Measurements from ENCODE around the gene SIX3. TPM values are rescaled to one million over a fixed set of nuclear protein-coding genes. Genes with fewer than 3 reads are reported as not detected.

The SIX3 gene
- total RNA-seq, 1 experiment from 2014 or later, result 13.2 TPM

DNA sequence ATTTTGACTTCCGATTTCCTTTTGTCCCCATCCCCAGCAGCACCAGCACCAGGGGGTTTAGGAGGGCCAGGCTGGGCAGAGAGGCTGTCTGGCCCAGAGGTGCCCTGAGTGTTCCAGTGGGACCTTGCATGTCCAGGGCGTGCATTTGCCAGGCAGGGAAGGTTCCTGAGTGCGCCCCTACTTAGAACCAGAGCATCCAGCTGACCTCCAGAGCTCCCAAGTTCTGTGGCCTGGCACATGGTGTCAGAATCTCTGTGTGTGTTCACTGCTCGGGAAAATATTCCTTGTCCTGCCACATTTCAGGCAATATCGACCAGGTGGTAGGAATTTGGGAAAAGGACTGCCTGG, 5.5 kb downstream of the SIX3 start:
- no peak for ATAC-seq
- CTCF ChIA-PET, result interaction anchor here (1.0 kb wide), 1 partner anchor 9 kb away, joined by 4 read pairs; no protein-coding TSS in a partner anchor
- peaks cover 5% of the 10 kb centered on the region for H3K36me3 Mint-ChIP-seq
- H3K27ac Mint-ChIP-seq, result no peak overlapping the region
- H3K4me3 Mint-ChIP-seq, result no peak overlapping the region
- DNase-seq (ENCODE audit: low spot score), result no peak
- POLR2A ChIA-PET, result interaction anchor here (0.5 kb wide), 1 partner anchor 153 kb away, joined by 8 read pairs; no protein-coding TSS in a partner anchor
- TF ChIP-seq, protein P1, sequence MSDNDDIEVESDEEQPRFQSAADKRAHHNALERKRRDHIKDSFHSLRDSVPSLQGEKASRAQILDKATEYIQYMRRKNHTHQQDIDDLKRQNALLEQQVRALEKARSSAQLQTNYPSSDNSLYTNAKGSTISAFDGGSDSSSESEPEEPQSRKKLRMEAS (CRISPR knock-in tag; IDR thresholded peaks at IDR 0.05), result no peak
- TF ChIP-seq ETV6 (CRISPR knock-in tag; IDR thresholded peaks at IDR 0.05), result no peak
- H3K27me3 Mint-ChIP-seq (ENCODE audit: low read depth), result peaks cover 100% of the 10 kb centered on the region
- H3K9me3 Mint-ChIP-seq, result no peaks in the 10 kb centered on the region
- H3K4me1 Mint-ChIP-seq, result peaks cover 73% of the 10 kb centered on the region

DNA sequence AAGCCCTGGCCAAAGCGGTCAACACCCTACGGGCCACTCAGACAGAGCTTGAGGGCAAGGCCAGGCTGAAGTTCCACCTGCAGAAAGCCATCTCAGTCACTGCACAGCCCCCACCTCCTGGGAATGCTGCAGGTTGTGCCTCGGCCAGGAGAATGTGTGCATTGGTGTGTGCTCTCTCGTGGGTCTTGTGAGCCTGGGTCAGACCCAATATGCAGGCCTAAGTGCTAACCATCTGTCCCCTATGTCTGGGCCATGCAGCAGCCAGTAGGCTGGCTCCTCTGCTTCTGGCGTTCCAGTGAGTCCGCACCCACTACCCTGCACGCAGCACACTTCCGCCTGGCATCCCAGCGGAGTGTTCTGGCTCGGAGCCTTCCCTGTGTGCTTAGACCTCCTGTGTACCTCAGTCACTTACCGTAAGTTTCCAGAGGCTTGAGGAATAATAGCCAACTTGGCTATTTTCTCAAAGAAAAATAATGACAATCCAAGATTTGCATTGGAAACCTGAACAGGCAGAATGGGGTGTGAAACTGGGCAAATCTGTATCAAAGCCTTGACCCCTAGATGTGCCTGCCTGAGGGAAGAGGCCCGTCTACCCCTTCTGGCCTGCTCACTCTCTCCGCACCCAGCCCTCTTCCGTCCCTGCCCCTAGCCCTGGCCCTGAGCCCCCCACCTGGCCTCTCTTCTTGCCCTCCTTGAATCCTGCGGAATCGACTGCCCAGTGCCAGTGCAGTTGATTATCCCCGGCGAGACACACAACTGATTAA, 7.2 kb downstream of the SIX3 start:
- CTCF ChIA-PET, result interaction anchor here (1.1 to 1.5 kb wide), 3 partner anchors 13 to 469 kb away, joined by 3 to 6 read pairs (median 4); no protein-coding TSS in a partner anchor

DNA sequence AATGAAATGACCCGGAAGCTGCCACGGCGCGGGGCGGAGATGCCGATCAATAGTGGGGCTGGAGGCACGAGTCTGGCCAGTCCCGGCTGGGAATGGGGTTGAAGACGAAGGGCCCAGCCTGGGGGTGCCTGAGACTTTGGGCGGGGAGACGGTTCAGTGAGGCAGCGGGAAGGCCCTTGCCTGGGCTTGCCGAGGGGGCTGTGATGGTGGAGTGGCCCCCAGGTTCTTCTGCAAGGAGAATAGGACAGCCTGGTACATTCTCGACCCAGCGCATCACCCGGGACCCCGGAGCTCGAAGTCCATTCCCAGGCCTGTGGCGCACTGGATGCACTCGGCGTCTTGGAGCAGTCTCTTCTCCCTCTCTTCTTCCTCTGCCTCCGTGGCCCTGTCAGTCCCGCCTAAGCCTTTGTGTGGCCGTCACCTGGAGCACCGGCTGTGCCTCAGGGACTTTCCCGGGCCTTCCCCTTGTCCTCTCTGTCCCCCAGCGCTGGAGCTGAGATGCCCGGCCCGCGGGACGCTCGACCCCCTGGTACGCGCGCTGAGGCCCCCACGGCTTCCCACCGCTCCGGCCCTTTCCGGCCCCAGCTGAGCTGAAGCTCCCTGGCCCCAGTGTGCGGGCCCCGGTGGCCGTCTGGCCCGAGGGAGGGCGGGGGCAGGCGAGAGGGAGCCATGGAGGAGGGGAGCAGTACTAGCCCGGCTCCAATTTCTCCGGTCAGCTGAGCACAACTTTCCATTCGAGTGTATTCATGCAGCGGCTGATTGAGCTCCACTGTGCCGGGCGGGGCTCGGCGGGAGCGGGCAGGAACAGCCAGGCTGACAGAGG, 8.0 kb downstream of the SIX3 start:
- peak; percentile 53 for ATAC-seq
- TF ChIP-seq CREM (CRISPR knock-in tag; IDR thresholded peaks at IDR 0.05) (0 out of 2 replicates have a peak, but pooled peaks have one; percentile 30), ZNF263 (CRISPR knock-in tag; IDR thresholded peaks at IDR 0.05; ENCODE audit: low read depth) (peak; percentile 52; the same call in 1 of the 2 replicates), SP1 (CRISPR knock-in tag; conservative IDR thresholded peaks at IDR 0.05) (no peak), FOXK1 (CRISPR knock-in tag; IDR thresholded peaks at IDR 0.05) (peak; percentile 40; the same call in 1 of the 2 replicates), SMAD4 (CRISPR knock-in tag; IDR thresholded peaks at IDR 0.05) (no peak), TEAD1 (CRISPR knock-in tag; IDR thresholded peaks at IDR 0.05) (peak; percentile 71; the same call in 1 of the 2 replicates), MYBL2 (CRISPR knock-in tag; IDR thresholded peaks at IDR 0.05) (no peak; the same call in 1 of the 2 replicates)
- TF ChIP-seq, protein P2, sequence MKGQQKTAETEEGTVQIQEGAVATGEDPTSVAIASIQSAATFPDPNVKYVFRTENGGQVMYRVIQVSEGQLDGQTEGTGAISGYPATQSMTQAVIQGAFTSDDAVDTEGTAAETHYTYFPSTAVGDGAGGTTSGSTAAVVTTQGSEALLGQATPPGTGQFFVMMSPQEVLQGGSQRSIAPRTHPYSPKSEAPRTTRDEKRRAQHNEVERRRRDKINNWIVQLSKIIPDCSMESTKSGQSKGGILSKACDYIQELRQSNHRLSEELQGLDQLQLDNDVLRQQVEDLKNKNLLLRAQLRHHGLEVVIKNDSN (CRISPR knock-in tag; IDR thresholded peaks at IDR 0.05), result peak; percentile 67; the same call in 1 of the 2 replicates
- TF ChIP-seq, protein P3, sequence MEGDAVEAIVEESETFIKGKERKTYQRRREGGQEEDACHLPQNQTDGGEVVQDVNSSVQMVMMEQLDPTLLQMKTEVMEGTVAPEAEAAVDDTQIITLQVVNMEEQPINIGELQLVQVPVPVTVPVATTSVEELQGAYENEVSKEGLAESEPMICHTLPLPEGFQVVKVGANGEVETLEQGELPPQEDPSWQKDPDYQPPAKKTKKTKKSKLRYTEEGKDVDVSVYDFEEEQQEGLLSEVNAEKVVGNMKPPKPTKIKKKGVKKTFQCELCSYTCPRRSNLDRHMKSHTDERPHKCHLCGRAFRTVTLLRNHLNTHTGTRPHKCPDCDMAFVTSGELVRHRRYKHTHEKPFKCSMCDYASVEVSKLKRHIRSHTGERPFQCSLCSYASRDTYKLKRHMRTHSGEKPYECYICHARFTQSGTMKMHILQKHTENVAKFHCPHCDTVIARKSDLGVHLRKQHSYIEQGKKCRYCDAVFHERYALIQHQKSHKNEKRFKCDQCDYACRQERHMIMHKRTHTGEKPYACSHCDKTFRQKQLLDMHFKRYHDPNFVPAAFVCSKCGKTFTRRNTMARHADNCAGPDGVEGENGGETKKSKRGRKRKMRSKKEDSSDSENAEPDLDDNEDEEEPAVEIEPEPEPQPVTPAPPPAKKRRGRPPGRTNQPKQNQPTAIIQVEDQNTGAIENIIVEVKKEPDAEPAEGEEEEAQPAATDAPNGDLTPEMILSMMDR (IDR thresholded peaks at IDR 0.05), result no peak
- TF ChIP-seq, protein P4, sequence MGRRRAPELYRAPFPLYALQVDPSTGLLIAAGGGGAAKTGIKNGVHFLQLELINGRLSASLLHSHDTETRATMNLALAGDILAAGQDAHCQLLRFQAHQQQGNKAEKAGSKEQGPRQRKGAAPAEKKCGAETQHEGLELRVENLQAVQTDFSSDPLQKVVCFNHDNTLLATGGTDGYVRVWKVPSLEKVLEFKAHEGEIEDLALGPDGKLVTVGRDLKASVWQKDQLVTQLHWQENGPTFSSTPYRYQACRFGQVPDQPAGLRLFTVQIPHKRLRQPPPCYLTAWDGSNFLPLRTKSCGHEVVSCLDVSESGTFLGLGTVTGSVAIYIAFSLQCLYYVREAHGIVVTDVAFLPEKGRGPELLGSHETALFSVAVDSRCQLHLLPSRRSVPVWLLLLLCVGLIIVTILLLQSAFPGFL (CRISPR knock-in tag; IDR thresholded peaks at IDR 0.05; ENCODE audit: borderline replicate concordance), result no peak
- TF ChIP-seq, protein P5, sequence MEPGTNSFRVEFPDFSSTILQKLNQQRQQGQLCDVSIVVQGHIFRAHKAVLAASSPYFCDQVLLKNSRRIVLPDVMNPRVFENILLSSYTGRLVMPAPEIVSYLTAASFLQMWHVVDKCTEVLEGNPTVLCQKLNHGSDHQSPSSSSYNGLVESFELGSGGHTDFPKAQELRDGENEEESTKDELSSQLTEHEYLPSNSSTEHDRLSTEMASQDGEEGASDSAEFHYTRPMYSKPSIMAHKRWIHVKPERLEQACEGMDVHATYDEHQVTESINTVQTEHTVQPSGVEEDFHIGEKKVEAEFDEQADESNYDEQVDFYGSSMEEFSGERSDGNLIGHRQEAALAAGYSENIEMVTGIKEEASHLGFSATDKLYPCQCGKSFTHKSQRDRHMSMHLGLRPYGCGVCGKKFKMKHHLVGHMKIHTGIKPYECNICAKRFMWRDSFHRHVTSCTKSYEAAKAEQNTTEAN (CRISPR knock-in tag; IDR thresholded peaks at IDR 0.05), result 0 out of 2 replicates have a peak, but pooled peaks have one; percentile 25
- TF ChIP-seq, protein P6, sequence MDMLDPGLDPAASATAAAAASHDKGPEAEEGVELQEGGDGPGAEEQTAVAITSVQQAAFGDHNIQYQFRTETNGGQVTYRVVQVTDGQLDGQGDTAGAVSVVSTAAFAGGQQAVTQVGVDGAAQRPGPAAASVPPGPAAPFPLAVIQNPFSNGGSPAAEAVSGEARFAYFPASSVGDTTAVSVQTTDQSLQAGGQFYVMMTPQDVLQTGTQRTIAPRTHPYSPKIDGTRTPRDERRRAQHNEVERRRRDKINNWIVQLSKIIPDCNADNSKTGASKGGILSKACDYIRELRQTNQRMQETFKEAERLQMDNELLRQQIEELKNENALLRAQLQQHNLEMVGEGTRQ (CRISPR knock-in tag; IDR thresholded peaks at IDR 0.05), result peak; percentile 70
- TF ChIP-seq, protein P7, sequence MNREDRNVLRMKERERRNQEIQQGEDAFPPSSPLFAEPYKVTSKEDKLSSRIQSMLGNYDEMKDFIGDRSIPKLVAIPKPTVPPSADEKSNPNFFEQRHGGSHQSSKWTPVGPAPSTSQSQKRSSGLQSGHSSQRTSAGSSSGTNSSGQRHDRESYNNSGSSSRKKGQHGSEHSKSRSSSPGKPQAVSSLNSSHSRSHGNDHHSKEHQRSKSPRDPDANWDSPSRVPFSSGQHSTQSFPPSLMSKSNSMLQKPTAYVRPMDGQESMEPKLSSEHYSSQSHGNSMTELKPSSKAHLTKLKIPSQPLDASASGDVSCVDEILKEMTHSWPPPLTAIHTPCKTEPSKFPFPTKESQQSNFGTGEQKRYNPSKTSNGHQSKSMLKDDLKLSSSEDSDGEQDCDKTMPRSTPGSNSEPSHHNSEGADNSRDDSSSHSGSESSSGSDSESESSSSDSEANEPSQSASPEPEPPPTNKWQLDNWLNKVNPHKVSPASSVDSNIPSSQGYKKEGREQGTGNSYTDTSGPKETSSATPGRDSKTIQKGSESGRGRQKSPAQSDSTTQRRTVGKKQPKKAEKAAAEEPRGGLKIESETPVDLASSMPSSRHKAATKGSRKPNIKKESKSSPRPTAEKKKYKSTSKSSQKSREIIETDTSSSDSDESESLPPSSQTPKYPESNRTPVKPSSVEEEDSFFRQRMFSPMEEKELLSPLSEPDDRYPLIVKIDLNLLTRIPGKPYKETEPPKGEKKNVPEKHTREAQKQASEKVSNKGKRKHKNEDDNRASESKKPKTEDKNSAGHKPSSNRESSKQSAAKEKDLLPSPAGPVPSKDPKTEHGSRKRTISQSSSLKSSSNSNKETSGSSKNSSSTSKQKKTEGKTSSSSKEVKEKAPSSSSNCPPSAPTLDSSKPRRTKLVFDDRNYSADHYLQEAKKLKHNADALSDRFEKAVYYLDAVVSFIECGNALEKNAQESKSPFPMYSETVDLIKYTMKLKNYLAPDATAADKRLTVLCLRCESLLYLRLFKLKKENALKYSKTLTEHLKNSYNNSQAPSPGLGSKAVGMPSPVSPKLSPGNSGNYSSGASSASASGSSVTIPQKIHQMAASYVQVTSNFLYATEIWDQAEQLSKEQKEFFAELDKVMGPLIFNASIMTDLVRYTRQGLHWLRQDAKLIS (CRISPR knock-in tag; IDR thresholded peaks at IDR 0.05; ENCODE audit: borderline replicate concordance), result no peak

More for the DNA sequence above, 7.2 kb downstream of the SIX3 start:
- POLR2A ChIA-PET, result interaction anchor here (1.1 kb wide), 1 partner anchor 17 kb away, joined by 6 read pairs; no protein-coding TSS in a partner anchor
- peaks cover 8% of the 10 kb centered on the region for H3K36me3 Mint-ChIP-seq
- peaks cover 100% of the 10 kb centered on the region for H3K27me3 Mint-ChIP-seq (ENCODE audit: low read depth)
- H3K9me3 Mint-ChIP-seq, result no peaks in the 10 kb centered on the region
- peak overlapping the region; percentile 48 for H3K4me3 Mint-ChIP-seq
- no peak for ATAC-seq
- peaks cover 75% of the 10 kb centered on the region for H3K4me1 Mint-ChIP-seq
- no peak for DNase-seq (ENCODE audit: low spot score)
- no peak for TF ChIP-seq ZNF232 (CRISPR knock-in tag; IDR thresholded peaks at IDR 0.05)
- TF ChIP-seq GRHL2 (CRISPR knock-in tag; IDR thresholded peaks at IDR 0.05; ENCODE audit: insufficient replicate concordance, severe bottlenecking), result no peak
- TF ChIP-seq, protein P1 (CRISPR knock-in tag; IDR thresholded peaks at IDR 0.05), result no peak
- 0 out of 2 replicates have a peak, but pooled peaks have one; percentile 8 for TF ChIP-seq SP1 (CRISPR knock-in tag; conservative IDR thresholded peaks at IDR 0.05)
- H3K27ac Mint-ChIP-seq, result peak overlapping the region; percentile 37; the same call in 1 of the 2 replicates

More for the DNA sequence above, 8.0 kb downstream of the SIX3 start:
- peaks cover 8% of the 10 kb centered on the region for H3K36me3 Mint-ChIP-seq
- ChIA-PET CTCF (interaction anchor here (0.6 to 1.5 kb wide), 10 partner anchors 14 to 557 kb away, joined by 3 to 6 read pairs (median 3); no protein-coding TSS in a partner anchor), POLR2A (interaction anchor here (0.6 to 1.1 kb wide), 3 partner anchors 18 to 219 kb away, joined by 3 to 6 read pairs (median 4); no protein-coding TSS in a partner anchor)
- peaks cover 100% of the 10 kb centered on the region for H3K27me3 Mint-ChIP-seq (ENCODE audit: low read depth)
- DNase-seq (ENCODE audit: low spot score), result peak; percentile 78
- H3K4me3 Mint-ChIP-seq, result peak overlapping the region; percentile 48
- H3K9me3 Mint-ChIP-seq, result no peaks in the 10 kb centered on the region
- H3K27ac Mint-ChIP-seq, result peak overlapping the region; percentile 37; the same call in 1 of the 2 replicates
- H3K4me1 Mint-ChIP-seq, result peaks cover 75% of the 10 kb centered on the region
